GM21576 (cell line): ENCODE data around the gene KCNE1.
A peak's percentile ranks its signal among the peaks of the same experiment; 100 is the strongest.
"Not testable (repeated sequence)": the region's sequence is repeated elsewhere in the genome, so short reads cannot be mapped to it uniquely, and the experiment has no call there.

ENCODE experiments used
- ATAC-seq: cut with Tn5 transposase; IDR thresholded peaks from one replicate; pipeline ENCODE4 v1.9.1; 2021; ENCODE audit warnings: mild to moderate bottlenecking, moderate library complexity; ENCODE audit not compliant: unreplicated experiment

The KCNE1 gene

DNA sequence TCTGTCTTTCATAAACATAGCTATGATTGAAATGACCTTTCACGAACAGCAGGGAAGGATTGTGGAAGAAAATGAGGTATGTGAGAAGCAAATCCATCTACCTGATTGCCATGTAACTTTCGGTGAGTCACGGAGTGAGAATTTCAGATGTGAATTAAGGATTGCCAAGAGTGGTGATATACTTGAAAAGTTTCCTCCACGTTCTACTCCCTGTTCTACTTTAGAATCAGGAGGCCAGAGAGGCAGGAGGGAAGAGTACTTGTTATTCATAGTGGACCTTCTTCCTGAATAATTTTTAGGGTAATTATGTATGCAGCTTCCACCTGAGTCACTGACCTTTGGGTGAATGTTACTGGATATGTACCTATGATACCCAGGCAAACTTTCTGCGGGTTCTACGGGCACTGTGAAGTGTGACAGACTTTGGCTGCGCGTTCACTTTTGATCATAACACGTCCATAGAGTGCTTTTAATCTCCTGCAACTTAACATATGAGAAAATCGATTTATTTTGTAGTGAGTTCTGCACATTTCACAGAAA lies 2.6 kb upstream of the KCNE1 start:
- no peak for ATAC-seq

DNA sequence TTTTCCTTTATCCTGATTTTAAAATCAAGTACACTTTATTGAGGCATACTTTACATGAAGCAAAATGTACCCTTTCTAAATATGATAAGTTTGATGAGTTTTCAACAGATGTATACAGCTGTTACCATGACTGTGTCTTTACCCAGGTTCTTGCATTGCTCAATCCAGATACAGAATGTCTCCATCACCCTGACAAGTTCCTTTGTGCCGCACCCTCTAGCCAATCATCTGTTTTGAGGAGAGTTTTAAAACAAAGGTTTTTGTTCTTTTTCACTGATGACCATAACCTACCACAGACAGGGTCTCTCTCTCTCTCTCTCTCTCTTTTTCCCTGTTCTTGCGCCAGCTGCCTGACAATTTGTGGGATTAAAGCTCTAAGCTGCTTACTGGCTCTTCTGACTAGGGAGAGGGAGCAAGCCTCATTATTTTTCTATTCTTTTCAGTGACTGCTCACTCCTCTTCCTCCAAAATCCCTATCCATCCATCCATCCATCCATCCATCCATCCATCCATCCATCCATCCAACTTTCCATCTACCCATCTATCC lies 1.2 kb upstream of the KCNE1 start:
- ATAC-seq = no peak

DNA sequence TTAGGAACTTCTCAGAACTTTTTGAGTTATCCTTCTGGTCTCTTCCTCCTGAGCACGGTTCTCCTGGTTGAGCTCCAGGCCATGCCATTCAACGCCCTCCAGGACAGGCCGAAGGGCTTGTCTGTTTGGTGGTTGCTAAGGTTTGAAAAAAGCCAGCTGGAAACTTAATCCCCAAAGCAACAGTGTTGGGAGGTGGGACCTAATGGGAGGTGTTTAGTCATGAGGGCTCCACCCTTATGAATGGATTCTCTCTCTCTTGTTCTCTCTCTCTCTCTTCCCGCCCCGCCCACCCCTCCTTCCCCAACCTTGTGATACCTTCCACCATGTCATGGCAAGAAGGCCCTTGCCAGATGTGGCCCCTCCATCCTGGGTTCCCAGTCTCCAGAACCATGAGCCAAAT lies 829 bp downstream of the KCNE1 start:
- no peak for ATAC-seq

DNA sequence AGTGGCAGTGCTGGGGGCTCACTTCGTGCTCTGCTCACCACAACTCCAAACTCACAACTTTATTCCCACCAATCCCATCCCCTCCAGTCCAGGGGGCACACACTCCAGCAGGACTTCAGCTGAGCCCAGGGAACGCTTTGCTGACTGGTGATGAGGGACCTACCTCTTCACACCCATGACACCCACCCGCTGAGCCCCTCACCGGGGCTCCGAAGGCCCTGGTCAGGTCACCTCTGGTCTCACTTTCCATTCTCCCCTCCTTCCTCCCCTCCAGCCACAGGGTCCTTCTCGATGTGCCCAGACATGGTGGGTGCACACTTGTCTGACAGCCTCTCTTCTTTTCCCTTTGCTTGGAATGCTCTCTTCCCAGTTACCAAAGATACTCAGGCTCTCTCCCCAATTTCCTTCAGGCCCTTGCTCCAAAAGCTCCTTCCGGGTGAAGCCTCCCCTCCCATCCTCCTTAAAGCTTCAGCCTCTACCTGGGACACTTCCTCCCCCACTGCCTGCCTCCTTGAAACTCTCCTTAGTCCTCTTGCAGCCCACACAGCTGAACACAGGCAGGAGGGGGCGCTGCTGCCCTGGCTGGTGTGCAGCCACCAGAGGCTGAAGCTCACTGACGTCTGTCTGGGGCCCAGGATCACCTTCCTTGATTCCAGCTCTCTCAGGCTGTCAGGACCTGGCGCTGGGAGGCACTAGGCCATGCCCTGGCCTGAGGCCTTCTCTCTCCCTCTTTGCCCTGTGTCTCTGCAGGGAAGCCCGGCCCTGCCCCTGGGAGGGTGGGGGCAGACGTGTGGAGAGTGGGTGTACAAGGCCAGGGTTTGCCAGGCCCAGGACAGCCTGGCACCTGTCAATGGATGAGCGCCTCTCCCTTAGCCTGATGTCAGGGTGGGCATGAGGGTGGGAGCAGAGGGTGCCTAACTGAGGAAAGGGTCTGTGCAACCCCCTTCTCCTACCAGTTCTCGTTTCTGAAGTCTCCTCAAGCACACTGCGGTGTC lies 1.6 kb downstream of the KCNE1 start:
- peak; percentile 60 for ATAC-seq

- no peak for ATAC-seq
Observed at GRCh38 chr21:34509151-34509550, 2.9 kb downstream of the KCNE1 start.

DNA sequence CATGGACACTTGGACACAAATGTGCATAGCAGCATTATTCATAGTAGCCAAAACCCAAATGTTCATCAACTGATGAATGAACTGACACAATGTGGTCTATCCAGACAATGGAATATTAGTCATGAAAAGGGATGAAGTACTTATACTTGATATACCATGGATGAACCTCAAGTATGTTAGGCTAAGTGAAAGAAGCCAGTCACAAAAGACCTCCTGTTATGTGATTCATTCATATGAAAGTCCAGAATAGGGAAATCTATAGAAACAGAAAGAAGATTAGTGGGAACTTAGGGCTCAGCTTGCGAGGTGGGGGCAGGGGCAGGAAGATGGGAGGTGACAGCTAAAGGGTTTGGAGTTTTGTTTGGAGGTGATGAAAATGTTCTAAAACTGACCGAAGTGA lies 7.4 kb downstream of the KCNE1 start:
- ATAC-seq = no peak

GRCh38 chr21:34502480-34503106 lies 9.4 kb downstream of the KCNE1 start:
- no peak for ATAC-seq

DNA sequence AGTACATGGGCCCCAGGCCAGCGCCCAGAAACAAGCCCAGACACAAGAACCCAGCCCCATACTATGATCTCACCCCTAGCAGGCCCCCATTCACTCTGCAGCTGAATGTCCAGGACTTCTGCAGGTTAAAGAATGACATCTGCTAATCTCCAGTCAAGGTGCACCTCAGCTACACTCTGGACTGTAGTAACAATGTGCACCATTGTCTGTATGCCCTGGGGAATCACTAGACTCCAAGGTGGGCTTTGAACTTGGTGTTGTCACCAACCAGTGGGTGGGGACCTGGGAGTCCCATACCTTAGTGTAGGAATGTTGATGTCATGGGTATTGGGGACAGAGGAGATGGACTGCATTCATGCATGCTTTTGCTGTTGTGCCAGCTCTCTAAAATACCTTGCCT lies 10.3 kb downstream of the KCNE1 start:
- no peak for ATAC-seq

DNA sequence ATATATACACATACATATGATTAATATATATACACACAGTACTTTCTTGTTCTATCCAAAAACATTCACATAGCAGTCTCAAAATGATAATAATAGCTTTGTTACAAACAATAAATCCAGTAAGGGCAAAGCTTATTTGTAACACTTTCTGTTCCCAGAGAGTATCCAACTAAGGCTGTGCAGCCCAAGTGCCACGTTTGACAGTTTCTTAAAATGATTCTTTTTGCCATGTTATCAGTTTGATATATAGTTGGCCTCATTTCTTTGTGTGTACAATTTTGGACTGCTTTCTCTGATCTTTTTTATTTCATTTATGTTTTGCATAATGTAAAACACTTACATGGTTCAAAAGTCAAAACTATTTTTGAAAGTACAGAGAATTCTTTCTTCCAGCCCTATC lies 11.8 kb downstream of the KCNE1 start:
- no peak for ATAC-seq

GRCh38 chr21:34499116-34499515 lies 12.9 kb downstream of the KCNE1 start:
- no peak for ATAC-seq

DNA sequence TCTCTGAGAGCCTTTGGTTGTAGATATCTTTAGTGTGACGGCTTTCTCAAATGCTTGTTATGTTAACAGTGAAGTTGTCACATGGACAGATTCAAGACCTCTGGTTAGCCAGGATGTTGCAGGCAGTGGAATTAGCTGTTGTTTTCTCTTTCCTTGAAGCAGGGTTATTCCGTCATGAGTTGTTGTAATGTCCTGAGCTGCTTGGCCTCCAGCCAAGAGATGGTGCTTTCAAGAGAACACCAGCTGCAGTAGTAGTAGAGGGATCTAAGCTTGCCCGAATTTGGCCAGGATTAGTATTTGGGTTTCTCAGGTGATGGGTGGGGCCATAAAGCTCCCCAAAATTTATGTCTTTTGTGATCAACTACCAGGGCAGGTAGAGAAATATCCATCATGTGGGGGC lies 13.4 kb downstream of the KCNE1 start:
- no peak for ATAC-seq

DNA sequence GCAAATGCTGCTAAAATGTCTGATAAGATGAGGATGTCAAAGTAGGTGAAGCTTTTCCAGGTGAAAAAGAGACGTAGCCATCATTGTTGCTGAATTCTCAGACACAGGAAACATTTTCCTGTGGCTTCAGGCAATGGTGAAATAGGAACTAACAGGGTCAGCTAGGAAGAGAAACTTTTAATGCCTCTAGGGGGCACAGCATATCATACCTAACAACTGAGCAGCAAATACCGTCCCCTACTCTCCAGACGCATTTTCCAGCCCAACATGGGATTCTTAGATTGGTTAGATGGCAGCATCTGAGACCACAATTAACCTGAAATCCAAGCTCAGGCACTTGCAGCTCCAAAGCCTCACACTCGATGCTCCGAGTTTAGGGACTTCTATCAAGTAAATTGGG lies 28.2 kb downstream of the KCNE1 start:
- ATAC-seq = not testable (repeated sequence)

DNA sequence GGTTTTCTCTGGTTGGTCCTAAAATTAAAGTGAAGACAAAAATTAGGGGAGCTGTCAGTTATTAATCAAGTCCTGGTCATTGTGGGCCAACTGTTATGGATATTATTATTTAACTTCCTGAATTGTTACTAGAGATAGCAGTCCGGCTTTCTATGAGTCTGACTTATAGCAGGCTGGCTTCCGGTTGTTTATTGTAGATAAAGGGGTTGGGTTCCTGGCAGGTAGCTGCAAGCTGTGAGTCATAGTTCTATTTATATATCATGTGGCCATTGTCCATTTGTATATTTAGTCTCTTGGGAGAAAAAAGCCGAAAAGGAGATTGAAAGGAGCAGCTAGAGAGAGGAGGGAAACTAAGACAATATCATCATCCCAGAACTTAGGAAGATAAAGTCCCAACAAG lies 28.6 kb downstream of the KCNE1 start:
- ATAC-seq = not testable (repeated sequence)

- not testable (repeated sequence) for ATAC-seq
Observed at GRCh38 chr21:34467333-34467732, 44.7 kb downstream of the KCNE1 start.

DNA sequence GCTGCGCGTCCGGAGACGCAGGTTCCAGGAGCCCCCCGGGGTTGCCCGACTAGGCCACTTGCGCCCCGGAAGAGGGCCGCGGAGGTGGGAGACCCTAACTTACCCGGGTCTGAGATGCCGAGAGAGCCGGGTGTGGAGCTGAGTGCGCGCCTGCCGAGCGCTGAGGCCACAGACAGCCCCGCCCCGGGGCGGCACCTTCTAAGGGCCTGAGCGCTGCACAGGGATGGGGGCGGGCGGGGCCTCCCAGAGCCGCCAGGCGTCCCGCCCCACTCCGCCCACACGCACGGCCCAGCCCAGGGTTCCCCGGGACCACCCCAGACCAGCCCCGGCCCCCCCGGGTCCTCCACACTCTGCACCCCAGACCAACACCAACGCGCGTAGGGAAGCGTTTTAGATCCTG lies 52.6 kb downstream of the KCNE1 start:
- ATAC-seq = not testable (repeated sequence)

DNA sequence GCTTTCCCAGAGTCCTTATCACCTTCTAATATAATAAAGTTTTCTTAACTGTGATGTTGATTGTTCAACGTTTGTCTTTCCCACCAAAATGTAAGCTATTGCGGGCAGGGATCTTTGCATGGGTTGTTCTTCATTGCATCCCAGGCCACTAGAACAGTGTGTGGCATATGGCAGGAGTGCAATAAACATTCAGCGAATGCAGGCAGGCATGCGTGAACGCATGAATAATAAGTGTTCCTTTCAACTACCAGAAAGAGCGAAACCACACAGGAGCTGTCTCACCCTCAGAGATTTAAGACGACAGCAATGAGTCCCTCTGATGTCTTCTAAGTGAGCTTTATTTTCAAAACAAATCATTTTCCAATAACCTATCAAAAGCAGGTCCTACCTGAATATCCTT lies 53.7 kb downstream of the KCNE1 start:
- ATAC-seq = not testable (repeated sequence)

GRCh38 chr21:34456180-34456579 lies 55.8 kb downstream of the KCNE1 start:
- ATAC-seq = not testable (repeated sequence)

- not testable (repeated sequence) for ATAC-seq
Observed at GRCh38 chr21:34455628-34456027, 56.4 kb downstream of the KCNE1 start.

- not testable (repeated sequence) for ATAC-seq
Observed at GRCh38 chr21:34447018-34447417, 65.0 kb downstream of the KCNE1 start.

- not testable (repeated sequence) for ATAC-seq
Observed at GRCh38 chr21:34443486-34443885, 68.5 kb downstream of the KCNE1 start.

GRCh38 chr21:34429710-34430109 lies 82.3 kb downstream of the KCNE1 start:
- ATAC-seq = not testable (repeated sequence)
